Measurements from ENCODE around the gene CALU. TPM values are rescaled to one million over a fixed set of nuclear protein-coding genes. Genes with fewer than 3 reads are reported as not detected.

Gene CALU
- total RNA-seq, result 100 to 1,000 TPM in 4 of 8 experiments, 10 to 100 TPM in 4; 66.8 to 449 (median 126) TPM

GRCh38 chr7:128739048-128739962, at the start of gene CALU:
Gene CALU (plus strand): TSS chr7:128739359. CDS start chr7:128748584, 9,225 bp downstream.
- H3K4me3 ChIP-seq, result peak within 1 kb of the TSS; percentile 65 to 94 (median 82)
- ATAC-seq (replicated peaks in 6 of 8), result peak; percentile 90 to 97 (median 94)
- 0 to 3% (median 0%) methylated on average over 1 to 10 of the region's 74 CpGs; no CpG with 5 or more reads in 1 of the 10 experiments for WGBS, 10 experiments
- peak within 1 kb of the TSS; percentile 91 to 97 for H3K27ac ChIP-seq
- in situ Hi-C loops (cut with MboI; ENCODE audit: low pct_unique_long_range_greater_than_20kb in 2 of 9, low sequenced_read_pairs in 9 of 9, unreplicated experiment in 9 of 9), result no loop called here
- peaks cover 14 to 18% of the 10 kb centered on the region in 2 donors for H3K4me1 ChIP-seq (replicated peaks in 1 of 2)

GRCh38 chr7:128691227-128691626, 47.9 kb upstream of the CALU start:
- 57 to 100% (median 83%) methylated on average over 1 of the region's 1 CpG; no CpG with 5 or more reads in 5 of the 10 experiments for WGBS, 10 experiments
- no peak for ATAC-seq (replicated peaks in 6 of 8)
- Histone ChIP-seq H3K4me3 (no peak overlapping the region), H3K27ac (no peak overlapping the region), H3K4me1 (replicated peaks in 1 of 2) (no peaks in the 10 kb centered on the region)
- in situ Hi-C loops (cut with MboI; ENCODE audit: low pct_unique_long_range_greater_than_20kb in 2 of 9, low sequenced_read_pairs in 9 of 9, unreplicated experiment in 9 of 9), result no loop called here

GRCh38 chr7:128692623-128693270, 46.4 kb upstream of the CALU start:
- Histone ChIP-seq H3K4me3 (no peak overlapping the region), H3K27ac (no peak overlapping the region), H3K4me1 (replicated peaks in 1 of 2) (no peaks in the 10 kb centered on the region)
- in situ Hi-C loops (cut with MboI; ENCODE audit: low pct_unique_long_range_greater_than_20kb in 2 of 9, low sequenced_read_pairs in 9 of 9, unreplicated experiment in 9 of 9), result no loop called here
- WGBS, 10 experiments, result 62 to 95% (median 76%) methylated on average over 1 to 7 of the region's 7 CpGs; no CpG with 5 or more reads in 1 of the 10 experiments
- no peak for ATAC-seq (replicated peaks in 6 of 8)

GRCh38 chr7:128693373-128694015, 45.7 kb upstream of the CALU start:
- in situ Hi-C loops (cut with MboI; ENCODE audit: low pct_unique_long_range_greater_than_20kb in 2 of 9, low sequenced_read_pairs in 9 of 9, unreplicated experiment in 9 of 9), result no loop called here
- H3K4me3 ChIP-seq, result no peak overlapping the region
- H3K27ac ChIP-seq, result no peak overlapping the region
- 59 to 100% (median 86%) methylated on average over 1 to 10 of the region's 19 CpGs; no CpG with 5 or more reads in 1 of the 10 experiments for WGBS, 10 experiments
- no peaks in the 10 kb centered on the region for H3K4me1 ChIP-seq (replicated peaks in 1 of 2)
- no peak for ATAC-seq (replicated peaks in 6 of 8)

GRCh38 chr7:128694738-128695137, 44.4 kb upstream of the CALU start:
- Histone ChIP-seq H3K4me3 (no peak overlapping the region), H3K27ac (no peak overlapping the region), H3K4me1 (replicated peaks in 1 of 2) (no peaks in the 10 kb centered on the region)
- in situ Hi-C loops (cut with MboI; ENCODE audit: low pct_unique_long_range_greater_than_20kb in 2 of 9, low sequenced_read_pairs in 9 of 9, unreplicated experiment in 9 of 9), result no loop called here
- WGBS, 10 experiments, result 0 to 80% (median 33%) methylated on average over 1 to 2 of the region's 2 CpGs; no CpG with 5 or more reads in 3 of the 10 experiments
- ATAC-seq (replicated peaks in 6 of 8), result no peak

- Histone ChIP-seq H3K4me3 (peak overlapping the region in 3 of 5 donors; percentile 2 to 29 (median 27)), H3K27ac (no peak overlapping the region), H3K4me1 (replicated peaks in 1 of 2) (no peaks in the 10 kb centered on the region)
- in situ Hi-C loops (cut with MboI; ENCODE audit: low pct_unique_long_range_greater_than_20kb in 2 of 9, low sequenced_read_pairs in 9 of 9, unreplicated experiment in 9 of 9), result no loop called here
- peak; percentile 39 to 91 (median 74) for ATAC-seq (replicated peaks in 6 of 8)
- WGBS, 10 experiments, result 3 to 30% (median 19%) methylated on average over 1 to 13 of the region's 37 CpGs; no CpG with 5 or more reads in 2 of the 10 experiments
These were observed 41.8 kb upstream of the CALU start for GRCh38 chr7:128697302-128697905.

- Histone ChIP-seq H3K4me3 (no peak overlapping the region), H3K4me1 (replicated peaks in 1 of 2) (no peaks in the 10 kb centered on the region), H3K27ac (no peak overlapping the region)
- WGBS, 10 experiments, result 4 to 48% (median 24%) methylated on average over 1 to 3 of the region's 3 CpGs; no CpG with 5 or more reads in 1 of the 10 experiments
- peak in 2 of 8 experiments; percentile 13 to 16 for ATAC-seq (replicated peaks in 6 of 8)
- in situ Hi-C loops (cut with MboI; ENCODE audit: low pct_unique_long_range_greater_than_20kb in 2 of 9, low sequenced_read_pairs in 9 of 9, unreplicated experiment in 9 of 9), result no loop called here
These were observed 39.9 kb upstream of the CALU start for GRCh38 chr7:128699196-128699712.

- in situ Hi-C loops (cut with MboI; ENCODE audit: low pct_unique_long_range_greater_than_20kb in 2 of 9, low sequenced_read_pairs in 9 of 9, unreplicated experiment in 9 of 9), result no loop called here
- no peak overlapping the region for H3K4me3 ChIP-seq
- no peak for ATAC-seq (replicated peaks in 6 of 8)
- no peak overlapping the region for H3K27ac ChIP-seq
- WGBS, 10 experiments, result 4 to 67% (median 50%) methylated on average over 1 of the region's 1 CpG; no CpG with 5 or more reads in 1 of the 10 experiments
- H3K4me1 ChIP-seq (replicated peaks in 1 of 2), result no peaks in the 10 kb centered on the region
These were observed 39.3 kb upstream of the CALU start for GRCh38 chr7:128699895-128700294.

GRCh38 chr7:128701062-128701785, 37.9 kb upstream of the CALU start:
- WGBS, 10 experiments, result 67 to 98% (median 95%) methylated on average over 2 to 4 of the region's 6 CpGs; no CpG with 5 or more reads in 4 of the 10 experiments
- ATAC-seq (replicated peaks in 6 of 8), result no peak
- in situ Hi-C loops (cut with MboI; ENCODE audit: low pct_unique_long_range_greater_than_20kb in 2 of 9, low sequenced_read_pairs in 9 of 9, unreplicated experiment in 9 of 9), result no loop called here

GRCh38 chr7:128703609-128704241, 35.4 kb upstream of the CALU start:
- in situ Hi-C loops (cut with MboI; ENCODE audit: low pct_unique_long_range_greater_than_20kb in 2 of 9, low sequenced_read_pairs in 9 of 9, unreplicated experiment in 9 of 9), result no loop called here
- peak in 2 of 8 experiments; percentile 61 to 88 for ATAC-seq (replicated peaks in 6 of 8)
- H3K27ac ChIP-seq, result no peak overlapping the region
- H3K4me1 ChIP-seq (replicated peaks in 1 of 2), result no peaks in the 10 kb centered on the region
- 20 to 79% (median 71%) methylated on average over 2 to 7 of the region's 7 CpGs; no CpG with 5 or more reads in 1 of the 10 experiments for WGBS, 10 experiments
- no peak overlapping the region for H3K4me3 ChIP-seq

More at GRCh38 chr7:128701062-128701785, 37.9 kb upstream of the CALU start:
- Histone ChIP-seq H3K27ac (no peak overlapping the region), H3K4me1 (replicated peaks in 1 of 2) (no peaks in the 10 kb centered on the region), H3K4me3 (no peak overlapping the region)

GRCh38 chr7:128705891-128706333, 33.2 kb upstream of the CALU start:
- ATAC-seq (replicated peaks in 6 of 8), result peak in 2 of 8 experiments; percentile 45 to 85
- WGBS, 10 experiments, result 60 to 100% (median 100%) methylated on average over 1 to 3 of the region's 3 CpGs
- Histone ChIP-seq H3K27ac (no peak overlapping the region), H3K4me1 (replicated peaks in 1 of 2) (no peaks in the 10 kb centered on the region), H3K4me3 (no peak overlapping the region)
- in situ Hi-C loops (cut with MboI; ENCODE audit: low pct_unique_long_range_greater_than_20kb in 2 of 9, low sequenced_read_pairs in 9 of 9, unreplicated experiment in 9 of 9), result no loop called here
